WTC11 (cell line): ENCODE data around the gene SCUBE1. TPM values are rescaled to one million over a fixed set of nuclear protein-coding genes. Genes with fewer than 3 reads are reported as not detected.

Experiments used
- ATAC-seq: fragments of 200-7000 bp; cut with Tn5 transposase; 2 replicates; pipeline ENCODE4 v1.10.0; 2021; ENCODE audit warnings: mild to moderate bottlenecking, moderate library complexity
- CTCF ChIA-PET: fragments of 300-600 bp; sonication (Branson Sonifier 250); formaldehyde crosslinking; loops from one replicate; lab custom pipeline; 2021; ENCODE audit warnings: antibody characterized with exemption; lab: Charles Lee
- POLR2A ChIA-PET: fragments of 350-600 bp; sonication (Branson Sonifier 250); formaldehyde crosslinking; loops from one replicate; lab custom pipeline; 2021; ENCODE audit warnings: antibody characterized with exemption; lab: Charles Lee
- DNase-seq: peaks from one replicate; pipeline ENCODE4 v3.0.0; 2021; ENCODE audit warnings: low spot score
- H3K27ac Mint-ChIP-seq: 2 replicates; pipeline ENCODE4 v1.8.0; 2021; ENCODE audit warnings: mixed read lengths
- H3K27me3 Mint-ChIP-seq: 2 replicates; pipeline ENCODE4 v1.8.0; 2021; ENCODE audit warnings: low read depth, mild to moderate bottlenecking, moderate library complexity, mixed read lengths
- H3K36me3 Mint-ChIP-seq: 2 replicates; pipeline ENCODE4 v1.8.0; 2021; ENCODE audit warnings: mixed read lengths
- H3K4me1 Mint-ChIP-seq: 2 replicates; pipeline ENCODE4 v1.8.0; 2022; ENCODE audit warnings: mixed read lengths
- H3K4me3 Mint-ChIP-seq: 2 replicates; pipeline ENCODE4 v1.8.0; 2021; ENCODE audit warnings: mild to moderate bottlenecking, moderate library complexity, mixed read lengths
- H3K9me3 Mint-ChIP-seq: 2 replicates; pipeline ENCODE4 v1.8.0; 2021; ENCODE audit warnings: mixed read lengths
- CBFB ChIP-seq: sonication (generic); formaldehyde crosslinking; IDR thresholded peaks from 2 replicates; pipeline ENCODE4 v1.8.1; 2022; ENCODE audit warnings: mild to moderate bottlenecking, low read depth, missing genetic modification reagents
- CREB1 ChIP-seq: sonication (generic); formaldehyde crosslinking; IDR thresholded peaks from 2 replicates; pipeline ENCODE4 v1.8.0; 2023; ENCODE audit warnings: mild to moderate bottlenecking, missing genetic modification reagents
- CREM ChIP-seq: sonication (generic); formaldehyde crosslinking; IDR thresholded peaks from 2 replicates; pipeline ENCODE4 v1.8.1; 2022; ENCODE audit warnings: mild to moderate bottlenecking, missing genetic modification reagents, moderate library complexity
- EMX1 ChIP-seq: fragments of 250-450 bp; sonication (Bioruptor Pico); IDR thresholded peaks from 2 replicates; pipeline ENCODE4 v1.8.0; 2021; ENCODE audit warnings: mild to moderate bottlenecking
- FOXK1 ChIP-seq: sonication (generic); formaldehyde crosslinking; IDR thresholded peaks from 2 replicates; pipeline ENCODE4 v1.8.0; 2022; ENCODE audit warnings: mild to moderate bottlenecking, moderate library complexity, missing genetic modification reagents
- FOXP1 ChIP-seq: sonication (generic); formaldehyde crosslinking; IDR thresholded peaks from 2 replicates; pipeline ENCODE4 v1.8.0; 2022; ENCODE audit warnings: missing genetic modification reagents, mild to moderate bottlenecking, moderate library complexity, borderline replicate concordance
- KAT7 ChIP-seq: sonication (generic); formaldehyde crosslinking; IDR thresholded peaks from 2 replicates; pipeline ENCODE4 v1.8.1; 2023; ENCODE audit warnings: missing genetic modification reagents, mild to moderate bottlenecking, borderline replicate concordance
- NR3C1 ChIP-seq: sonication (generic); formaldehyde crosslinking; conservative IDR thresholded peaks from 2 replicates; pipeline ENCODE4 v1.8.1; 2023; ENCODE audit warnings: low read depth, mild to moderate bottlenecking, missing genetic modification reagents
- TP53 ChIP-seq: sonication (generic); formaldehyde crosslinking; IDR thresholded peaks from 2 replicates; pipeline ENCODE4 v1.8.1; 2023; ENCODE audit warnings: mild to moderate bottlenecking, missing genetic modification reagents
- ZNF121 ChIP-seq: sonication (generic); formaldehyde crosslinking; IDR thresholded peaks from 2 replicates; pipeline ENCODE4 v1.8.0; 2023; ENCODE audit warnings: missing genetic modification reagents
- ZNF263 ChIP-seq: sonication (generic); formaldehyde crosslinking; IDR thresholded peaks from 2 replicates; pipeline ENCODE4 v1.8.1; 2022; ENCODE audit warnings: low read depth, mild to moderate bottlenecking, moderate library complexity, missing genetic modification reagents
- ZNF317 ChIP-seq: sonication (generic); formaldehyde crosslinking; IDR thresholded peaks from 2 replicates; pipeline ENCODE4 v1.8.1; 2023; ENCODE audit warnings: low read depth, mild to moderate bottlenecking, moderate library complexity, missing genetic modification reagents, borderline replicate concordance
- ZNF423 ChIP-seq: fragments of 250-450 bp; sonication (Bioruptor Pico); IDR thresholded peaks from 2 replicates; pipeline ENCODE4 v2.1.2; 2022; ENCODE audit warnings: mild to moderate bottlenecking, moderate library complexity
- total RNA-seq: library from RNA; stranded (reverse); gene quantifications from 3 replicates; pipeline ENCODE4 v1.2.3, GENCODE V29; 2021
- TF ChIP-seq, protein P1 (sequence below): sonication (generic); formaldehyde crosslinking; IDR thresholded peaks from 2 replicates; pipeline ENCODE4 v1.8.0; 2023; ENCODE audit warnings: mild to moderate bottlenecking, missing genetic modification reagents
- TF ChIP-seq, protein P2 (sequence below): sonication (generic); formaldehyde crosslinking; IDR thresholded peaks from 2 replicates; pipeline ENCODE4 v1.8.0; 2022; ENCODE audit warnings: mild to moderate bottlenecking, missing genetic modification reagents
- TF ChIP-seq, protein P3 (sequence below): sonication (generic); formaldehyde crosslinking; IDR thresholded peaks from 2 replicates; pipeline ENCODE4 v1.8.1; 2023; ENCODE audit warnings: mild to moderate bottlenecking, missing genetic modification reagents, borderline replicate concordance
- TF ChIP-seq, protein P4 (sequence below): fragments of 250-450 bp; sonication (Bioruptor Pico); conservative IDR thresholded peaks from 2 replicates; pipeline ENCODE4 v1.9.0; 2021; ENCODE audit warnings: mild to moderate bottlenecking
- TF ChIP-seq, protein P5 (sequence below): sonication (generic); formaldehyde crosslinking; IDR thresholded peaks from 2 replicates; pipeline ENCODE4 v1.8.1; 2023; ENCODE audit warnings: mild to moderate bottlenecking, moderate library complexity, missing genetic modification reagents
- TF ChIP-seq, protein P6 (sequence below): sonication (generic); formaldehyde crosslinking; IDR thresholded peaks from 2 replicates; pipeline ENCODE4 v1.8.1; 2022; ENCODE audit warnings: mild to moderate bottlenecking, missing genetic modification reagents, moderate library complexity, borderline replicate concordance
- TF ChIP-seq, protein P7 (sequence below): fragments of 250-450 bp; sonication (Bioruptor Pico); IDR thresholded peaks from 2 replicates; pipeline ENCODE4 v1.9.0; 2021; ENCODE audit warnings: mild to moderate bottlenecking

Gene SCUBE1
- total RNA-seq, 1 experiment from 2014 or later, result 6.9 TPM

DNA sequence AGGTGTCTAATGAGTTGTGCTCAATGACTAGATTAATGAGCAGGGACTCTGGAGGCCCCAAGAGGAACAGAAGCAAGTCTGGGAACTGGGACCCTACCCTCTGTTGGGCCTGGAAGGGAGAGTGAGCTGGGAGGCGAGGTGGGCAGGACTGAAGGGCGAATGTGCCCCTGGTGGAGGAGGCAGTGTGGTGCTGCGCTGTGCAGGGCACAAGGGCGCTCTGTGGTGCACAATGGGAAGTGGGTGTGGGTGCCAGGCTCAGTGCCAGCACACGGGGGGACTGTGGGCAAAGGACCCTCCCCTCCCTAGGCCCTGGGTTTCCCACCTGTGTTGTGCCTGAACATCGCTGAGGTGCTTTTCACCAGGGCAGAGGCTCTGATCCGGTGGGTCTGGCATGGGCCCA, 98.8 kb downstream of the SCUBE1 start (continued):
- TF ChIP-seq, protein P1, sequence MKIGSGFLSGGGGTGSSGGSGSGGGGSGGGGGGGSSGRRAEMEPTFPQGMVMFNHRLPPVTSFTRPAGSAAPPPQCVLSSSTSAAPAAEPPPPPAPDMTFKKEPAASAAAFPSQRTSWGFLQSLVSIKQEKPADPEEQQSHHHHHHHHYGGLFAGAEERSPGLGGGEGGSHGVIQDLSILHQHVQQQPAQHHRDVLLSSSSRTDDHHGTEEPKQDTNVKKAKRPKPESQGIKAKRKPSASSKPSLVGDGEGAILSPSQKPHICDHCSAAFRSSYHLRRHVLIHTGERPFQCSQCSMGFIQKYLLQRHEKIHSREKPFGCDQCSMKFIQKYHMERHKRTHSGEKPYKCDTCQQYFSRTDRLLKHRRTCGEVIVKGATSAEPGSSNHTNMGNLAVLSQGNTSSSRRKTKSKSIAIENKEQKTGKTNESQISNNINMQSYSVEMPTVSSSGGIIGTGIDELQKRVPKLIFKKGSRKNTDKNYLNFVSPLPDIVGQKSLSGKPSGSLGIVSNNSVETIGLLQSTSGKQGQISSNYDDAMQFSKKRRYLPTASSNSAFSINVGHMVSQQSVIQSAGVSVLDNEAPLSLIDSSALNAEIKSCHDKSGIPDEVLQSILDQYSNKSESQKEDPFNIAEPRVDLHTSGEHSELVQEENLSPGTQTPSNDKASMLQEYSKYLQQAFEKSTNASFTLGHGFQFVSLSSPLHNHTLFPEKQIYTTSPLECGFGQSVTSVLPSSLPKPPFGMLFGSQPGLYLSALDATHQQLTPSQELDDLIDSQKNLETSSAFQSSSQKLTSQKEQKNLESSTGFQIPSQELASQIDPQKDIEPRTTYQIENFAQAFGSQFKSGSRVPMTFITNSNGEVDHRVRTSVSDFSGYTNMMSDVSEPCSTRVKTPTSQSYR (CRISPR knock-in tag), result no peak
- no peak for TF ChIP-seq FOXK1
- TF ChIP-seq CREM (CRISPR knock-in tag), result no peak
- TF ChIP-seq TP53 (CRISPR knock-in tag), result no peak
- no peak for TF ChIP-seq CBFB (CRISPR knock-in tag)
- TF ChIP-seq, all 79 proteins: peak for 0

DNA sequence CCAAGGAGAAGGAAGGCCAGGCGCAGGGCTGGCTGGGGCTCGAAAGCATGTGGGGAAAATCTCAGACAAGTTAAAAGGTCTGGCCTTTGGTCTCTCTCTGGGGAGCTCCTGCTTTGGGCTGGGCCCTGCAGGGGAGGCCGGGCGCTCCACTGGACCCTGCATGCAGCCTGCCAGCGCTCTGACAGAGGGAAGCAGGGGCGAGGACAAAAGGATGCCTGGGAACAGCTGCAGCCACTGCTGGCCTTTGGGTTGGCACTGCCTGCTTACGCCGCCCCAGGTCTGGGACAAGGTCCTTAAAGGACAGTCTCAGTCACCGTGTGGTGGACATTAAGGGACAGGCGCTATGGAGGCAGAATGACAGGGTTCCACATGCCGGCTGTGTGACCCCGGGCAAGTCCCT, 99.8 kb downstream of the SCUBE1 start:
- no peaks in the 10 kb centered on the region for H3K36me3 Mint-ChIP-seq
- CTCF ChIA-PET, result interaction anchor here (1.0 to 2.8 kb wide), 4 partner anchors 12 to 103 kb away, joined by 4 to 18 read pairs (median 9); no protein-coding TSS in a partner anchor
- H3K27me3 Mint-ChIP-seq, result no peaks in the 10 kb centered on the region
- 0 out of 2 replicates have a peak, but pooled peaks cover 2% of the 10 kb centered on the region for H3K4me1 Mint-ChIP-seq
- no peak for ATAC-seq
- TF ChIP-seq ZNF423 (CRISPR knock-in tag) (no peak), ZNF263 (no peak)
- TF ChIP-seq, protein P2, sequence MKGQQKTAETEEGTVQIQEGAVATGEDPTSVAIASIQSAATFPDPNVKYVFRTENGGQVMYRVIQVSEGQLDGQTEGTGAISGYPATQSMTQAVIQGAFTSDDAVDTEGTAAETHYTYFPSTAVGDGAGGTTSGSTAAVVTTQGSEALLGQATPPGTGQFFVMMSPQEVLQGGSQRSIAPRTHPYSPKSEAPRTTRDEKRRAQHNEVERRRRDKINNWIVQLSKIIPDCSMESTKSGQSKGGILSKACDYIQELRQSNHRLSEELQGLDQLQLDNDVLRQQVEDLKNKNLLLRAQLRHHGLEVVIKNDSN (CRISPR knock-in tag), result no peak
- TF ChIP-seq, protein P3, sequence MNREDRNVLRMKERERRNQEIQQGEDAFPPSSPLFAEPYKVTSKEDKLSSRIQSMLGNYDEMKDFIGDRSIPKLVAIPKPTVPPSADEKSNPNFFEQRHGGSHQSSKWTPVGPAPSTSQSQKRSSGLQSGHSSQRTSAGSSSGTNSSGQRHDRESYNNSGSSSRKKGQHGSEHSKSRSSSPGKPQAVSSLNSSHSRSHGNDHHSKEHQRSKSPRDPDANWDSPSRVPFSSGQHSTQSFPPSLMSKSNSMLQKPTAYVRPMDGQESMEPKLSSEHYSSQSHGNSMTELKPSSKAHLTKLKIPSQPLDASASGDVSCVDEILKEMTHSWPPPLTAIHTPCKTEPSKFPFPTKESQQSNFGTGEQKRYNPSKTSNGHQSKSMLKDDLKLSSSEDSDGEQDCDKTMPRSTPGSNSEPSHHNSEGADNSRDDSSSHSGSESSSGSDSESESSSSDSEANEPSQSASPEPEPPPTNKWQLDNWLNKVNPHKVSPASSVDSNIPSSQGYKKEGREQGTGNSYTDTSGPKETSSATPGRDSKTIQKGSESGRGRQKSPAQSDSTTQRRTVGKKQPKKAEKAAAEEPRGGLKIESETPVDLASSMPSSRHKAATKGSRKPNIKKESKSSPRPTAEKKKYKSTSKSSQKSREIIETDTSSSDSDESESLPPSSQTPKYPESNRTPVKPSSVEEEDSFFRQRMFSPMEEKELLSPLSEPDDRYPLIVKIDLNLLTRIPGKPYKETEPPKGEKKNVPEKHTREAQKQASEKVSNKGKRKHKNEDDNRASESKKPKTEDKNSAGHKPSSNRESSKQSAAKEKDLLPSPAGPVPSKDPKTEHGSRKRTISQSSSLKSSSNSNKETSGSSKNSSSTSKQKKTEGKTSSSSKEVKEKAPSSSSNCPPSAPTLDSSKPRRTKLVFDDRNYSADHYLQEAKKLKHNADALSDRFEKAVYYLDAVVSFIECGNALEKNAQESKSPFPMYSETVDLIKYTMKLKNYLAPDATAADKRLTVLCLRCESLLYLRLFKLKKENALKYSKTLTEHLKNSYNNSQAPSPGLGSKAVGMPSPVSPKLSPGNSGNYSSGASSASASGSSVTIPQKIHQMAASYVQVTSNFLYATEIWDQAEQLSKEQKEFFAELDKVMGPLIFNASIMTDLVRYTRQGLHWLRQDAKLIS (CRISPR knock-in tag), result no peak
- TF ChIP-seq, protein P4, sequence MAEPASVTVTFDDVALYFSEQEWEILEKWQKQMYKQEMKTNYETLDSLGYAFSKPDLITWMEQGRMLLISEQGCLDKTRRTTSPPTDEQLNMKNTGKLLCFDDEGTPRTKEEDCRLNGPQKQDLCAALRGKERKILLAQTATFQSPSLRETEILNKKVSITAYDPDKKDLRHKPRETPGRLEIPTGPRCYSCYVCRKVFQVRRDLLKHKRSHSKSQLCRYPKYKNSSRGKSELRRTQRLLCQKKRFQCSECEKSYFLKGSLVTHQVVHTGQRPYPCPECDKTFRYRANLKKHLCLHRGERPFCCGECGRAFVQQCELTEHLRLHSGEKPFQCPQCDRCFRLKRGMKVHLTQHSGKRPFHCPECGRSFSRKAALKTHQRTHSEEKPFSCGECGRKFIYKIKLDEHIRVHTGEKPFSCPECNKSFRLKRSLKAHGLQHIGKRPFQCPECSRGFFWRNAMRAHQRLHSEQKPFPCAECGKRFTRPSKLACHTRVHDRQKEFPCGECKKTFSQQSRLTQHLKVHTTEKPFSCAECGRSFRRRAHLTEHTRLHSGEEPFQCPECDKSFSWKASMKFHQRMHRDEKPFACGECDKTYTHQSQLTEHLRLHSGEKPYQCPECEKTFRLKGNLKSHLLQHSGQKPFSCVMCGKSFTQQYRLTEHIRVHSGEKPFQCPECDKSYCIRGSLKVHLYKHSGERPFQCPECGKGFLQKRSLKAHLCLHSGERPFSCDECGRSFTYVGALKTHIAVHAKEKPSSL (CRISPR knock-in tag), result no peak
- TF ChIP-seq, all 79 proteins: peak for 0
- DNase-seq, result no peak
- no peak overlapping the region for H3K27ac Mint-ChIP-seq
- H3K4me3 Mint-ChIP-seq, result no peak overlapping the region
- POLR2A ChIA-PET, result no interaction called here
- no peaks in the 10 kb centered on the region for H3K9me3 Mint-ChIP-seq

DNA sequence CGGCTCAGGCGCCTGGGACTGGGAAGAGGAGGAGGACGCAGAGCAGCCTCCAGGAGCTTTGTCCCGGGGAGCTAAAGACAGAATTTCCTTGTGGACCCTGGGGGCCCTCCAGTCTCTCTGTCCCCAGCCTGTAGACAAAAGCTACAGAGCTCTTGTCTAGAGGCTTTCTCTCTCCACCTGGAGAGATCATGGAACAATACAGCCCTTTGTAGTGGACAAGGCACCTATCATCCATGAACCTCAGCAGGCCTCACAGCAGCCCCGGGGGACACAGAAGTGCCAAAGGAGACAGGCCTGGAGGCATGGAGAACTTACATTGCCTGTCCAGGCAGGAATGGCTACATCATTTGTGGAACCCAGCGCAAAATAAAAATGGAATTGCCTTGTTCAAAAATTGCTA, 100.5 kb downstream of the SCUBE1 start:
- no peak overlapping the region for H3K27ac Mint-ChIP-seq
- no peaks in the 10 kb centered on the region for H3K36me3 Mint-ChIP-seq
- CTCF ChIA-PET, result interaction anchor here (1.0 to 2.8 kb wide), 5 partner anchors 11 to 104 kb away, joined by 4 to 18 read pairs (median 13); no protein-coding TSS in a partner anchor
- TF ChIP-seq, protein P5, sequence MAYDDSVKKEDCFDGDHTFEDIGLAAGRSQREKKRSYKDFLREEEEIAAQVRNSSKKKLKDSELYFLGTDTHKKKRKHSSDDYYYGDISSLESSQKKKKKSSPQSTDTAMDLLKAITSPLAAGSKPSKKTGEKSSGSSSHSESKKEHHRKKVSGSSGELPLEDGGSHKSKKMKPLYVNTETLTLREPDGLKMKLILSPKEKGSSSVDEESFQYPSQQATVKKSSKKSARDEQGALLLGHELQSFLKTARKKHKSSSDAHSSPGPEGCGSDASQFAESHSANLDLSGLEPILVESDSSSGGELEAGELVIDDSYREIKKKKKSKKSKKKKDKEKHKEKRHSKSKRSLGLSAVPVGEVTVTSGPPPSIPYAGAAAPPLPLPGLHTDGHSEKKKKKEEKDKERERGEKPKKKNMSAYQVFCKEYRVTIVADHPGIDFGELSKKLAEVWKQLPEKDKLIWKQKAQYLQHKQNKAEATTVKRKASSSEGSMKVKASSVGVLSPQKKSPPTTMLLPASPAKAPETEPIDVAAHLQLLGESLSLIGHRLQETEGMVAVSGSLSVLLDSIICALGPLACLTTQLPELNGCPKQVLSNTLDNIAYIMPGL (CRISPR knock-in tag), result no peak
- TF ChIP-seq, protein P6, sequence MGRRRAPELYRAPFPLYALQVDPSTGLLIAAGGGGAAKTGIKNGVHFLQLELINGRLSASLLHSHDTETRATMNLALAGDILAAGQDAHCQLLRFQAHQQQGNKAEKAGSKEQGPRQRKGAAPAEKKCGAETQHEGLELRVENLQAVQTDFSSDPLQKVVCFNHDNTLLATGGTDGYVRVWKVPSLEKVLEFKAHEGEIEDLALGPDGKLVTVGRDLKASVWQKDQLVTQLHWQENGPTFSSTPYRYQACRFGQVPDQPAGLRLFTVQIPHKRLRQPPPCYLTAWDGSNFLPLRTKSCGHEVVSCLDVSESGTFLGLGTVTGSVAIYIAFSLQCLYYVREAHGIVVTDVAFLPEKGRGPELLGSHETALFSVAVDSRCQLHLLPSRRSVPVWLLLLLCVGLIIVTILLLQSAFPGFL (CRISPR knock-in tag), result no peak
- TF ChIP-seq FOXP1 (CRISPR knock-in tag) (no peak), CBFB (CRISPR knock-in tag) (no peak), CREB1 (no peak), ZNF317 (CRISPR knock-in tag) (no peak), ZNF121 (no peak), EMX1 (no peak), NR3C1 (CRISPR knock-in tag) (no peak), KAT7 (CRISPR knock-in tag) (no peak)
- TF ChIP-seq, protein P7, sequence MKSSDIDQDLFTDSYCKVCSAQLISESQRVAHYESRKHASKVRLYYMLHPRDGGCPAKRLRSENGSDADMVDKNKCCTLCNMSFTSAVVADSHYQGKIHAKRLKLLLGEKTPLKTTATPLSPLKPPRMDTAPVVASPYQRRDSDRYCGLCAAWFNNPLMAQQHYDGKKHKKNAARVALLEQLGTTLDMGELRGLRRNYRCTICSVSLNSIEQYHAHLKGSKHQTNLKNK (CRISPR knock-in tag), result no peak

More for the DNA sequence above, 100.5 kb downstream of the SCUBE1 start:
- no peaks in the 10 kb centered on the region for H3K9me3 Mint-ChIP-seq
- H3K4me1 Mint-ChIP-seq, result 0 out of 2 replicates have a peak, but pooled peaks cover 2% of the 10 kb centered on the region
- ATAC-seq, result no peak
- H3K4me3 Mint-ChIP-seq, result no peak overlapping the region
- no peak for DNase-seq
- POLR2A ChIA-PET, result no interaction called here
- no peaks in the 10 kb centered on the region for H3K27me3 Mint-ChIP-seq
